22Rv1 (cell line): Measurements from ENCODE around the gene L3MBTL4.

ENCODE experiments used
- H3K27ac ChIP-seq: fragments of 450-650 bp; 2 replicates; pipeline ENCODE4 v1.5.1; 2017
- CTCF ChIP-seq: fragments of 450-650 bp; IDR thresholded peaks from 2 replicates; pipeline ENCODE4 v1.5.1; 2017; ENCODE audit warnings: mild to moderate bottlenecking
- ZFX ChIP-seq: fragments of 450-650 bp; IDR thresholded peaks from 2 replicates; pipeline ENCODE4 v1.6.1; 2017; ENCODE audit warnings: antibody characterized with exemption, borderline replicate concordance

The L3MBTL4 gene

GRCh38 chr18:6210349-6211173 is 204.2 kb downstream of the L3MBTL4 start:
- no peak overlapping the region for H3K27ac ChIP-seq
- TF ChIP-seq CTCF, result no peak
- TF ChIP-seq ZFX, result no peak

GRCh38 chr18:6207941-6208340 is 206.8 kb downstream of the L3MBTL4 start:
- no peak overlapping the region for H3K27ac ChIP-seq
- TF ChIP-seq ZFX, result no peak
- no peak for TF ChIP-seq CTCF

- no peak overlapping the region for H3K27ac ChIP-seq
- no peak for TF ChIP-seq CTCF
- TF ChIP-seq ZFX, result no peak
Measured at GRCh38 chr18:6207116-6207515, 207.6 kb downstream of the L3MBTL4 start.

GRCh38 chr18:6205706-6206105 is 209.0 kb downstream of the L3MBTL4 start:
- TF ChIP-seq ZFX, result no peak
- no peak for TF ChIP-seq CTCF
- H3K27ac ChIP-seq, result no peak overlapping the region

GRCh38 chr18:6204476-6204875 is 210.2 kb downstream of the L3MBTL4 start:
- no peak overlapping the region for H3K27ac ChIP-seq
- no peak for TF ChIP-seq ZFX
- no peak for TF ChIP-seq CTCF

GRCh38 chr18:6203791-6204190 is 210.9 kb downstream of the L3MBTL4 start:
- no peak overlapping the region for H3K27ac ChIP-seq
- TF ChIP-seq CTCF, result no peak

GRCh38 chr18:6202861-6203260 is 211.8 kb downstream of the L3MBTL4 start:
- H3K27ac ChIP-seq, result no peak overlapping the region
- TF ChIP-seq ZFX (no peak), CTCF (no peak)
